GM21723 (cell line): ENCODE measurements around the gene HS2ST1.
"Not testable (repeated sequence)": the region's sequence is repeated elsewhere in the genome, so short reads cannot be mapped to it uniquely, and the experiment has no call there.

Source experiments
- ATAC-seq: cut with Tn5 transposase; IDR thresholded peaks from one replicate; pipeline ENCODE4 v1.9.1; 2021; ENCODE audit warnings: mild to moderate bottlenecking, moderate library complexity; ENCODE audit not compliant: unreplicated experiment

Gene HS2ST1

GRCh38 chr1:86965012-86965826, 50.8 kb downstream of the HS2ST1 start:
- ATAC-seq = no peak

- ATAC-seq = no peak
Measured at GRCh38 chr1:86965827-86966182, 51.4 kb downstream of the HS2ST1 start.

GRCh38 chr1:86970938-86971337, 56.5 kb downstream of the HS2ST1 start:
- ATAC-seq = no peak

- ATAC-seq = no peak
Measured at GRCh38 chr1:86971778-86972177, 57.3 kb downstream of the HS2ST1 start.

GRCh38 chr1:86972262-86972661, 57.8 kb downstream of the HS2ST1 start:
- ATAC-seq = no peak

GRCh38 chr1:86975993-86976550, 61.6 kb downstream of the HS2ST1 start:
- ATAC-seq = no peak

GRCh38 chr1:86976664-86977063, 62.2 kb downstream of the HS2ST1 start:
- no peak for ATAC-seq

- no peak for ATAC-seq
Measured at GRCh38 chr1:86981482-86982213, 67.2 kb downstream of the HS2ST1 start.

GRCh38 chr1:86983677-86984076, 69.2 kb downstream of the HS2ST1 start:
- not testable (repeated sequence) for ATAC-seq

GRCh38 chr1:86987446-86987845, 73.0 kb downstream of the HS2ST1 start:
- ATAC-seq = no peak

GRCh38 chr1:86988835-86989234, 74.4 kb downstream of the HS2ST1 start:
- no peak for ATAC-seq

GRCh38 chr1:86989690-86990089, 75.3 kb downstream of the HS2ST1 start:
- ATAC-seq = not testable (repeated sequence)

- ATAC-seq = no peak
Measured at GRCh38 chr1:86990826-86991225, 76.4 kb downstream of the HS2ST1 start.

GRCh38 chr1:86991549-86992186, 77.2 kb downstream of the HS2ST1 start:
- ATAC-seq = no peak

- no peak for ATAC-seq
Measured at GRCh38 chr1:86992861-86993260, 78.4 kb downstream of the HS2ST1 start.

- no peak for ATAC-seq
Measured at GRCh38 chr1:86993269-86993985, 79.0 kb downstream of the HS2ST1 start.

- ATAC-seq = no peak
Measured at GRCh38 chr1:86994061-86994460, 79.6 kb downstream of the HS2ST1 start.

- no peak for ATAC-seq
Measured at GRCh38 chr1:86997538-86997937, 83.1 kb downstream of the HS2ST1 start.

- ATAC-seq = no peak
Measured at GRCh38 chr1:86998280-86998679, 83.8 kb downstream of the HS2ST1 start.

GRCh38 chr1:86998727-86999126, 84.3 kb downstream of the HS2ST1 start:
- ATAC-seq = no peak

- ATAC-seq = no peak
Measured at GRCh38 chr1:87000460-87000859, 86.0 kb downstream of the HS2ST1 start.
